H7 (cell line): Measurements from ENCODE around the gene PARN. TPM values are rescaled to one million over a fixed set of nuclear protein-coding genes. Genes with fewer than 3 reads are reported as not detected.
"Not testable (repeated sequence)": the region's sequence is repeated elsewhere in the genome, so short reads cannot be mapped to it uniquely, and the experiment has no call there.

ENCODE experiments used
- DNase-seq: peaks from one replicate; pipeline ENCODE4 v3.0.0; 2012
- H3K27me3 ChIP-seq: 2 replicates; pipeline ENCODE4 v1.6.0; 2011; ENCODE audit warnings: mild to moderate bottlenecking, low read length; ENCODE audit not compliant: control insufficient read depth, insufficient read depth
- H3K36me3 ChIP-seq: replicated peaks from 2 replicates; pipeline ENCODE4 v1.5.1; 2011; ENCODE audit warnings: low read length; ENCODE audit not compliant: control insufficient read depth, insufficient read depth
- H3K4me3 ChIP-seq: 2 replicates; pipeline ENCODE4 v1.5.1; 2011; ENCODE audit warnings: low read depth, mild to moderate bottlenecking, control low read depth, low read length, moderate library complexity; ENCODE audit not compliant: insufficient read depth
- total RNA-seq: library from RNA; depleted of rRNA; stranded (reverse); fragments of >200 nt; shearing (Covaris generic); gene quantifications from 2 replicates; pipeline ENCODE4 v1.2.3, GENCODE V29; 2014

Gene PARN
- total RNA-seq, 1 experiment from 2014 or later: 33.2 TPM

- Histone ChIP-seq H3K27me3 (no peaks in the 10 kb centered on the region), H3K4me3 (no peak overlapping the region), H3K36me3 (peaks cover 15% of the 10 kb centered on the region)
- no peak for DNase-seq
These were observed 11.1 kb upstream of the PARN start for GRCh38 chr16:14641206-14641605.

GRCh38 chr16:14640538-14640937 is 10.5 kb upstream of the PARN start:
- Histone ChIP-seq H3K4me3 (no peak overlapping the region), H3K36me3 (peaks cover 15% of the 10 kb centered on the region), H3K27me3 (no peaks in the 10 kb centered on the region)
- no peak for DNase-seq

GRCh38 chr16:14636951-14637240 is 6.8 kb upstream of the PARN start:
- DNase-seq, H3K27me3 ChIP-seq, H3K4me3 ChIP-seq, H3K36me3 ChIP-seq: not testable (repeated sequence)

DNA sequence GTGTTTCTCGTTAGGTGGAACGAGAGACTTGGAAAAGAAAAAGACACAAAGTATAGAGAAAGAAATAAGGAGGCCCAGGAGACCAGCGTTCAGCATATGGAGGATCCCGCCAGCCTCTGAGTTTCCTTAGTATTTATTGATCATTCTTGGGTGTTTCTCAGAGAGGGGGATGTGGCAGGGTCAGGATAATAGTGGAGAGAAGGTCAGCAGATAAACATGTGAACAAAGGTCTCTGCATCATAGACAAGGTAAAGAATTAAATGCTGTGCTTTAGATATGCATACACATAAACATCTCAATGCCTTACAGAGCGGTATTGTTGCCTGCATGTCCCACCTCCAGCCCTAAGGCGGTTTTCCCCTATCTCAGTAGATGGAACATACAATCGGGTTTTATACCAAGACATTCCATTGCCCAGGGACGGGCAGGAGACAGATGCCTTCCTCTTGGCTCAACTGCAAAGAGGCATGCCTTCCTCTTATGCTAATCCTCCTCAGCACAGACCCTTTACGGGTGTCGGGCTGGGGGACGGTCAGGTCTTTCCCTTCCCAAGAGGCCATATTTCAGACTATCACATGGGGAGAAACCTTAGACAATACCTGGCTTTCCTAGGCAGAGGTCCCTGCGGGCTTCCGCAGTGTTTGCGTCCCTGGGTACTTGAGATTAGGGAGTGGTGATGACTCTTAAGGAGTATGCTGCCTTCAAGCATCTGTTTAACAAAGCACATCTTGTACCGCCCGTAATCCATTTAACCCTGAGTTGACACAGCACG is 6.3 kb upstream of the PARN start:
- H3K4me3 ChIP-seq, DNase-seq, H3K27me3 ChIP-seq, H3K36me3 ChIP-seq: not testable (repeated sequence)

DNA sequence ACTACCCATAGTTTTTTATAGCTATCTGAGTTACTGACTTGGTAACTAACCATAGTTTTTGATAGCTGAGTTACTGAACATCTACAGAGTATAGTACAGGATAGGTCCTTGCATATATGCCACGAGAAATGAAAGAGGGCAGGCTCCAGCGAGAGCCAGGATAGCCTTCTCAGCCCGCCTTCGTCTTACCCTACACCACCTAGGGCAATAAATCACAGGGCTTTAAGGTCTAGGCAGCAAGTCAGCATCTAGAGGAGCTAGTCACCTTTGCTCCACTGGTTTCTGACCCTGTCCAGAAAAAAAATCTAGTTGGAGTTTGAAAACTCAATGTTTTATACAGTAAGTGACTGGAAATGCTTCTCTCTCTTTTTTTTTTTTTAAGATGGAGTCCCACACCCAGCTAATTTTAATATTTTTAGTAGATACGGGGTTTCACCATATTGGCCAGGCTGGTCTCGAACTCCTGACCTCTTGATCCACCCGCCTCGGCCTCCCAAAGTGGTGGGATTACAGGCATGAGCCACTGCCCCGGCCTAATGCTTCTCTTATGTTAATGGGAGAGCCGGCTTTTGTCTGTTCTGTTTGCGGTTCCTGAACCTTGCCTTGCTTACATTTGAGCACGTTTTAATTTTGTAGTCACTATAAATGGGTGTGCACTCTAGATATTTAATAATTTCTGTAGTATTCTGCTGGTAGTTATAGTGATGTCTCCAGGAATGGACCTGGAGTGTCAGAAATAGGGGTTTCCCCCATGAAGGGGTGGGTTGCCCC is 5.5 kb upstream of the PARN start:
- no peak overlapping the region for H3K4me3 ChIP-seq

DNA sequence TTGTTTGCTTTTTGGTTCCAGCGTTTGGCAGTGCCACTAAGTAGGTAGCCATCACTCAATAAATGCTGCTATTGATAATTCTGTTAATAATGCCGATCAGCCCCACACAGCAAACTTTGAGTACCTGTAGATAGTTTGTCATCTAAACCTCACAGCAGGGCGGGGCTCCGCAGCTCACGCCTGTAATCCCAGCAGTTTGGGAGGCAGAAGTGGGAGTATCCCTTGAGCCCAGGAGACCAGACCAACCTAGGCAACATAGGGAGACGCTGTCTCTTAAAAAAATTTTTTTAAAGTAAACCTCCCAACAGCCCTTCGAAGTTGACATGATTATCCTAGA is 4.3 kb upstream of the PARN start:
- Histone ChIP-seq H3K4me3 (peak overlapping the region; percentile 95; the same call in 1 of the 2 replicates), H3K36me3 (peaks cover 2% of the 10 kb centered on the region), H3K27me3 (no peaks in the 10 kb centered on the region)
- DNase-seq: no peak

More for the DNA sequence above, 5.5 kb upstream of the PARN start:
- Histone ChIP-seq H3K27me3 (no peaks in the 10 kb centered on the region), H3K36me3 (peaks cover 2% of the 10 kb centered on the region)
- no peak for DNase-seq

- DNase-seq: peak; percentile 97
- H3K27me3 ChIP-seq: no peaks in the 10 kb centered on the region
- H3K4me3 ChIP-seq: peak within 1 kb of the TSS; percentile 95
- peaks cover 2% of the 10 kb centered on the region for H3K36me3 ChIP-seq
These were observed 2.9 kb upstream of the PARN start, which contains the start of gene BFAR for GRCh38 chr16:14632693-14633569. BFAR (plus strand) TSS chr16:14632951; CDS start chr16:14644347, 11,396 bp downstream.

GRCh38 chr16:14630620-14631330 is 715 bp upstream of the PARN start:
- not testable (repeated sequence) for DNase-seq, H3K4me3 ChIP-seq, H3K27me3 ChIP-seq
- H3K36me3 ChIP-seq: peaks cover 11% of the 10 kb centered on the region

- Histone ChIP-seq H3K4me3 (peak overlapping the region; percentile 89), H3K27me3 (no peaks in the 10 kb centered on the region), H3K36me3 (peaks cover 13% of the 10 kb centered on the region)
- no peak for DNase-seq
These were observed 495 bp downstream of the PARN start for GRCh38 chr16:14629612-14629918.

DNA sequence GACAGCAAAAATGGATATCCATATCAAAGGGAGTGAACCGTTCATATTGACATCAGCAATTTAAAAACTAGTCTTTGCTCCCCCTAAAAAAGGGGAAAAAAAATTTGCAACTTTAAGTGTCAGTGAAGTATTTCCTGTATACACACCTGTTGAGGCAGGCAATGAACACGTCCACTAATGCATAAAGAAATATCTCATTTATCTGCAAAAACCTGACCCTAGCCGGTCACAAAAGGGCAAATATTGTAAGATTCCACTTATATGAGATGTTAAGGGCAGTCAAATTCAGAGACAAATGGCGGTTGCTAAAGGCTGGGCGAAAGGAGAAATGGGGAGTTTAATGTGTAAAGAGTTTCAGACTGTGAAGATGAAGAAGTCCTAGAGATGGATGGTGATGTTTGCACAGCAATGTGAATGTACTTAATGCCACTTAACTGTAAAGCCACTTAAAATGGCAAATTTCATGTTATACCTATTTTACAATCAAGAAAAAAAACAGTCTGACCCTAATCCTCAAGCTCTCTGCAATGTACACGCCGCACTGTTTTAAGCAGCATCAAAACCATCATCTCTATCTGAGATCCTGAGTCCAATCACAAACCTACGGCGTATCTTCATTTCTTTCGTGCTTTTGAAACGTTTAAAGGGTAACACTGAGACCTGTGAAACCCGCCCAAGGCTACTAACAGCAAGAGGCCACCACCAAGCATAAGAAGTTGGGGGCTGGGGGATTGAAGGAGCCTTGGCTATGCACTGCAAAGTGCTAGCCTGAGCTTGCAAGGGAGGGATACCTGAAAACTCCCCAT is 1.1 kb downstream of the PARN start:
- DNase-seq: no peak
- H3K27me3 ChIP-seq: no peaks in the 10 kb centered on the region
- H3K4me3 ChIP-seq: peak overlapping the region; percentile 89
- H3K36me3 ChIP-seq: peaks cover 13% of the 10 kb centered on the region

DNA sequence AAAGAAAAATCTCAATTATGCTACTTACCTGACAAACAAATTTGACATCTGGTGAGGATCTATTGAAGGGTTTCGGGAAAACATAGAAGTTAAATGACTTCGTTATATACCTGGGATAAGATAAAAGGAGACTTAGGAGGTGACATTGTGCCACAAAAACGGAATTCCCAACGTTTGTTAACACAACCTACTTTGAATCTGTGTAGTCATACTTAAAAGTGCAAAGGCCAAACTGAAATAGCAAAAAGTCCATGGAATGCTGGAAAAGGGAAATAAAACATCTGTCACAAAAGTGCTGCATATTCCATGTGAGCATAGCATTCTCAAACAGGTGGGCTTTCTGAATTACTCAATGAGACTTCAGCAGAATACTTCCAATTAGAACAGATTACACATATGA is 3.0 kb downstream of the PARN start:
- Histone ChIP-seq H3K4me3 (no peak overlapping the region), H3K36me3 (peaks cover 15% of the 10 kb centered on the region), H3K27me3 (no peaks in the 10 kb centered on the region)
- no peak for DNase-seq

GRCh38 chr16:14618566-14618965 is 11.5 kb downstream of the PARN start:
- no peak for DNase-seq
- H3K4me3 ChIP-seq: no peak overlapping the region
- H3K27me3 ChIP-seq: no peaks in the 10 kb centered on the region
- H3K36me3 ChIP-seq: peaks cover 7% of the 10 kb centered on the region

- no peak for DNase-seq
- Histone ChIP-seq H3K4me3 (no peak overlapping the region), H3K36me3 (peaks cover 8% of the 10 kb centered on the region), H3K27me3 (no peaks in the 10 kb centered on the region)
These were observed 13.8 kb downstream of the PARN start for GRCh38 chr16:14616280-14616679.

GRCh38 chr16:14613991-14614390 is 16.1 kb downstream of the PARN start:
- DNase-seq: no peak

More at GRCh38 chr16:14613991-14614390, 16.1 kb downstream of the PARN start:
- Histone ChIP-seq H3K27me3 (no peaks in the 10 kb centered on the region), H3K4me3 (no peak overlapping the region), H3K36me3 (peaks cover 12% of the 10 kb centered on the region)
